Myocyte (in vitro differentiated cells): ENCODE results near the gene CHMP3. TPM values are rescaled to one million over a fixed set of nuclear protein-coding genes. Genes with fewer than 3 reads are reported as not detected.
A peak's percentile ranks its signal among the peaks of the same experiment; 100 is the strongest.
"Not testable (repeated sequence)": the region's sequence is repeated elsewhere in the genome, so short reads cannot be mapped to it uniquely, and the experiment has no call there.

Source experiments
- DNase-seq: peaks from one replicate; pipeline ENCODE4 v3.0.0-alpha.2; 2012; ENCODE audit warnings: low read depth
- total RNA-seq: library from RNA; depleted of rRNA; stranded (reverse); fragments of >200 nt; gene quantifications from 2 replicates; pipeline ENCODE4 v1.2.3, GENCODE V29; 2014

Gene CHMP3
- total RNA-seq, 1 donor from 2014 or later = 106 TPM

DNA sequence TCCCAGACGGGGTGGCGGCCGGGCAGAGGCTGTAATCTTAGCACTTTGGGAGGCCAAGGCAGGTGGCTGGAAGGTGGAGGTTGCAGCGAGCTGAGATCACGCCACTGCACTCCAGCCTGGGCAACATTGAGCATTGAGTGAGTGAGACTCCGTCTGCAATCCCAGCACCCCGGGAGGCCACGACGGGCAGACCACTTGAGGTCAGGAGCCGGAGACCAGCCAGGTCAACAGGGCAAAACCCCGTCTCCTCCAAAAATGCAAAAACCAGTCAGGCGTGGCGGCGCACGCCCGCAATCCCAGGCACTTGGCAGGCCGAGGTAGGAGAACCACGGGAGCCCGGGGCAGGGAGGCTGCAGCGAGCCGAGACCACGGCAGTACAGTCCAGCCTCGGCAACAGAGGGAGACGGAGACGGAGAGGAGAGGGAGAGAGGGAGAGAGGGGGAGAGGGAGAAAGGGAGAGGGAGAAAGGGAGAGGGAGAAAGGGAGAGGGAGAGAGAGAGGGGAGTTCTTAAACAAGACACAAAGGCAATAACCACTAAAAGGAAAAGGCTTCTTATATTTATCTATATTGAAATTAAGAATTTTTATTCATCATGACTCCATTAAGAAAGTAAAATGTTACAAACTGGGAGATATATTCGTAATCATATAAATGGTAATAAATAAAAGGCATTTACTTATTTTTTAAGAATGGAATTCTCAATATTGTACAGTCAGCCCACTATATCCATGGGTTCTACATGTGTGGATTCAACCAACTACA, 13.1 kb downstream of the CHMP3 start:
- not testable (repeated sequence) for DNase-seq

DNA sequence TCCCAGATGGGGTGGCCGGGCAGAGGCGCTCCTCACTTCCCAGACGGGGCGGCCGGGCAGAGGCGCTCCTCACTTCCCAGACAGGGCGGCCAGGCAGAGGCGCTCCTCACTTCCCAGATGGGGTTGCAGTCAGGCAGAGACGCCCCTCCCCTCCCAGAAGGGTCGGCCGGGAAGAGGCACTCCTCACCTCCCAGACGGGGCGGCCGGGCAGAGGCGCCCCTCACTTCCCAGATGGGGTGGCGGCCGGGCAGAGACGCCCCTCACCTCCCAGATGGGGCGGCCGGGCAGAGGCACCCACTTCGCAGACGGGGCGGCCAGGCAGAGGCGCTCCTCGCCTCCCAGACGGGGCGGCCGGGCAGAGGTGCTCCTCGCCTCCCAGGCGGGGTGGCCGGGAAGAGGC, 13.8 kb downstream of the CHMP3 start:
- DNase-seq = not testable (repeated sequence)

DNA sequence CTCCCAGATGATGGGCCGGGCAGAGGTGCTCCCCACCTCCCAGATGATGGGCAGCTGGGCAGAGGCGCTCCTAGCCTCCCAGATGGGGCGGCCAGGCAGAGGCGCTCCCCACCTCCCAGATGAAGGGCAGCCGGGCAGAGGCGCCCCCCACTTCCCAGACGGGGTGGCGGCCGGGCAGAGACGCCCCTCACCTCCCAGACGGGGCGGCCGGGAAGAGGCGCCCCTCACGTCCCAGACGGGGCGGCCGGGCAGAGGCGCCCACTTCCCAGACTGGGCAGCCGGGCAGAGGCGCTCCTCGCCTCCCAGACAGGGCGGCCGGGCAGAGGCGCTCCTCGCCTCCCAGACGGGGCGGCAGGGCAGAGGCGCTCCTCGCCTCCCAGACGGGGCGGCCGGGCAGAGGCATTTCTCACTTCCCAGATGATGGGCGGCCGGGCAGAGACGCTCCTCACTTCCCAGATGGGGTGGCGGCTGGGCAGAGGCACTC, 14.3 kb downstream of the CHMP3 start:
- DNase-seq = not testable (repeated sequence)

DNA sequence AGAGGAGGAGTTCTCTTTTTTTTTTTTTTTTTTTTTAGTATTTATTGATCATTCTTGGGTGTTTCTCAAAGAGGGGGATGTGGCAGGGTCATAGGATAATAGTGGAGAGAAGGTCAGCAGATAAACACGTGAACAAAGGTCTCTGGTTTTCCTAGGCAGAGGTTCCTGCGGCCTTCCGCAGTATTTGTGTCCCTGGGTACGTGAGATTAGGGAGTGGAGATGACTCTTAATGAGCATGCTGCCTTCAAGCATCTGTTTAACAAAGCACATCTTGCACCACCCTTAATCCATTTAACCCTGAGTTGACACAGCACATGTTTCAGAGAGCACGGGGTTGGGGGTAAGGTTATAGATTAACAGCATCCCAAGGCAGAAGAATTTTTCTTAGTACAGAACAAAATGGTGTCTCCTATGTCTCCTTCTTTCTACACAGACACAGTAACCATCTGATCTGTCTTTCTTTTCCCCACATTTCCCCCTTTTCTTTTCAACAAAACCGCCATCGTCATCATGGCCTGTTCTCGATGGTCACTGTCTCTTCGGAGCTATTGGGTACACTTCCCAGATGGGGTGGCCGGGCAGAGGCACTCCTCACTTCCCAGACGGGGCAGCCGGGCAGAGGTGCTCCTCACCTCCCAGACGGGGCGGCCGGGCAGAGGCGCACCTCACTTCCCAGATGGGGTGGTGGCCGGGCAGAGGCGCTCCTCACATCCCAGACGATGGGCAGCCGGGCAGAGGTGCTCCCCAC, 14.9 kb downstream of the CHMP3 start:
- not testable (repeated sequence) for DNase-seq

DNA sequence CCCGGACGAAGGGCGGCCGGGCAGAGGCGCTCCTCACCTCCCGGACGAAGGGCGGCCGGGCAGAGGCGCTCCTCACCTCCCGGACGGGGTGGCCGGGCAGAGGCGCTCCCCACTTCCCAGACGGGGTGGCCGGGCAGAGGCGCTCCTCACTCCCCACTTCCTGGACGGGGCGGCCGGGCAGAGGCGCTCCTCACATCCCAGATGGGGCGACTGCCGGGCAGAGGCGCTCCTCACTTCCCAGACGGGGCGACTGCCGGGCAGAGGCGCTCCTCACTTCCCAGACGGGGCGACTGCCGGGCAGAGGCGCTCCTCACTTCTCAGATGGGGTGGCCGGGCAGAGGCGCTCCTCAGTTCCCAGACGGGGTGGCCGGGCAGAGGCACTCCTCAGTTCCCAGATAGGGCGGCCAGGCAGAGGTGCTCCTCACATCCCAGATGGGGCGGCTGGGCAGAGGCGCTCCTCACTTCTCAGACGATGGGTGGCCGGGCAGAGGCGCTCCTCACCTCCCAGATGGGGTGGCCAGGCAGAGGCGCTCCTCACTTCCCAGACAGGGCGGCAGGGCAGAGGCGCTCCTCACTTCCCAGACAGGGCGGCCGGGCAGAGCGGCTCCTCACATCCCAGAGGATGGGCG, 17.8 kb downstream of the CHMP3 start:
- not testable (repeated sequence) for DNase-seq

DNA sequence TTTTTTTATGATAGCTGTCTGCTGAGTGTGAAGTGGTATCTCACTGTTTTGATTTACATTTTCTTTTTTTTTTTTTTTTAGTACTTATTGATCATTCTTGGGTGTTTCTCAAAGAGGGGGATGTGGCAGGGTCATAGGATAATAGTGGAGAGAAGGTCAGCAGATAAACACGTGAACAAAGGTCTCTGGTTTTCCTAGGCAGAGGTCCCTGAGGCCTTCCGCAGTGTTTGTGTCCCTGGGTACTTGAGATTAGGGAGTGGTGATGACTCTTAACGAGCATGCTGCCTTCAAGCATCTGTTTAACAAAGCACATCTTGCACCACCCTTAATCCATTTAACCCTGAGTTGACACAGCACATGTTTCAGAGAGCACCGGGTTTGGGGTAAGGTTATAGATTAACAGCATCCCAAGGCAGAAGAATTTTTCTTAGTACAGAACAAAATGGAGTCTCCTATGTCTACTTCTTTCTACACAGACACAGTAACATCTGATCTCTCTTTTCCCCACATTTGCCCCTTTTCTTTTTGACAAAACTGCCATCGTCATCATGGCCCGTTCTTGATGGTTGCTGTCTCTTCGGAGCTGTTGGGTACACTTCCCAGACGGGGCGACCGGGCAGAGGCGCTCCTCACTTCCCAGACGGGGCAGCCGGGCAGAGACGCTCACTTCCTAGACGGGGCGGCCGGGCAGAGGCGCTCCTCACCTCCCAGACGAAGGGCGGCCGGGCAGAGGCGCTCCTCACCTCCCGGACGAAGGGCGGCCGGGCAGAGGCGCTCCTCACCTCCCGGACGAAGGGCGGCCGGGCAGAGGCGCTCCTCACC, 18.8 kb downstream of the CHMP3 start:
- DNase-seq = not testable (repeated sequence)

DNA sequence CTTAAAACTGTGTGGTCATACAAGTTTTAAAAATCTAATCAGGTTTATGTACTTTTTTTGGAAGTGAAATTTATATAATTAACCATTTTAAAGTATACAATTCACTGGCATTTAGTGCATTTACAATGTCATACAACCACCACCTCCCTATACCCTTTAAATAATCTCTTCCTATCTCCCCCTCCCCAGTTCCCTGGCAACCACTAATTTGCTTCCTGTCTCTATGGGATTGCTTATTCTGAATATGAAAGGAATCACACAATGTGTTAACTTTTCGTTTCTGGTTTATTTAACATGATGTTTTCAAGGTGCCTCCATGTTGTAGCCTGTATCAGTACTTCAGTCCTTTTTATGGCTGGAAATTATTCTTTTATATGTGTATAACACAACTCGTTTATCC, 19.4 kb downstream of the CHMP3 start:
- no peak for DNase-seq

DNA sequence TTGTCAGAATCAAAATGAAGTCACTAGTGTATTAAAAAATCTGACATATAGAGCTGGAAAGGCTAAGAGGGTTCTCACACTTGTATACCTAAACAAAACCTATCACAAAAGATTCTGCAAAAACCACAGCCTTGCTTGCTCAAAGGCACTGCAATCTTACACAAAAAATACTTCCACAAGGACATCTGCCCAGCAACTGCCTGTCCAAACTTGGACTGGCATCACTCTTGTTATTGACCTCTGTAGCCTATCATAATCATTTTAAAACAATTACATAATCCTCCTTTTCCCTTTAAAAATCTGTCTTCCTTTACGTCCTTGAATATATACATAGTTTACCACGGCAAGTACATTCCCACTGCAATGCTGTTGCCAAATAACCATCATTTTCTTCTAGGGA, 19.9 kb downstream of the CHMP3 start:
- no peak for DNase-seq

DNA sequence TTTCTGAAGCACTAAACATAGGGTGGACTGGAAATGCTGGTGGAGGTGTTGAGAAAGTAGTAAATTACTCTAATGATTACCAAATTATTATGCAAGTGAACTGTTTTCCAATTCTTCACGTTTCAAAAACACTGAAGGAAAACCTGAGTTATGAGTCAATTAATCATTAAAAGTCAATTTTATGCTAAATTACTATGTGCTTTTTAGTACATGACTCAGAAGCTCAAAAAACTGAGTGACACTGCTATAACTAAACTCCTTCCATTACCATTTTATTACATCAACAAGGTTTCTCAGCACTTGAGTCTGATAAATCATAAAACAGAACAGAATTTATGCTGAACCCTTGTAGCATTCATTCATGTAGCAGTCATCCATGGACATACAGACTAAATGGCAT, 20.4 kb downstream of the CHMP3 start:
- no peak for DNase-seq

DNA sequence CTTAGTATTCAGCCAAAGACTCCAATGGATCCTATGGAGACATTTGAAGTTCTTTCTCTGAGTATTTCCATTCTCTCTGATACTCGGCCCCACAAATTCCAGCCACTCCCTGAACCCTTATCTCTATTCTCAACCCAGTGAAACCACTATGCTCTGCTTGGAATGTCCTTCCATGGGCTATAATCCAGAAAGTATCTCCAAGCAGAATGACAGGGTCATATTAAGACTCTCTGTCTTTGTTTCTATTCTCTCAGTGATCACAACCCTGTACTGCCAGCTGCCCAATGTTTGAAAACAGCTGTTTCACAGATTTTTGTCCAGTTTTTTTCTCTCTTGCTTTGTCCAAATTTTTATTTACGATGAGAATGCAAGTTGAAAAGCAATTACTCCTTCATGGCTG, 21.9 kb downstream of the CHMP3 start:
- DNase-seq = peak; percentile 75

DNA sequence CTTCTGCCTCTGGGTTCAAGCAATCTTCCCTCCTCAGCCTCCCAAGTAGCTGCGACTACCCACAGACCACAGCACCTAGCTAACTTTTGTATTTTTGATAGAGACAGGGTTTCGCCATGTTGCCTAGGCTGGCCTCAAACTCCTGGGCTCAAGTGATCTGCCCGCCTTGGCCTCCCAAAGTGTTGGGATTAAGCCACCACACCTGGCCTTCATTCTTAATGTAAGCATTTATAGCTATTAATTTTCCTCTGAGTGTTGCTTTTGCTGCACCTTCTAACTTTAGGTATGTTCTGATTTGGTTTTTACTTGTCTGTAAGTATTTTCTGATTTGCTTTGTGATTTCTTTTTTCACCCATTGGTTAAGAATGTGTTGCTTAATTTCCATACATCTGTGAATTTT, 29.7 kb downstream of the CHMP3 start:
- no peak for DNase-seq

DNA sequence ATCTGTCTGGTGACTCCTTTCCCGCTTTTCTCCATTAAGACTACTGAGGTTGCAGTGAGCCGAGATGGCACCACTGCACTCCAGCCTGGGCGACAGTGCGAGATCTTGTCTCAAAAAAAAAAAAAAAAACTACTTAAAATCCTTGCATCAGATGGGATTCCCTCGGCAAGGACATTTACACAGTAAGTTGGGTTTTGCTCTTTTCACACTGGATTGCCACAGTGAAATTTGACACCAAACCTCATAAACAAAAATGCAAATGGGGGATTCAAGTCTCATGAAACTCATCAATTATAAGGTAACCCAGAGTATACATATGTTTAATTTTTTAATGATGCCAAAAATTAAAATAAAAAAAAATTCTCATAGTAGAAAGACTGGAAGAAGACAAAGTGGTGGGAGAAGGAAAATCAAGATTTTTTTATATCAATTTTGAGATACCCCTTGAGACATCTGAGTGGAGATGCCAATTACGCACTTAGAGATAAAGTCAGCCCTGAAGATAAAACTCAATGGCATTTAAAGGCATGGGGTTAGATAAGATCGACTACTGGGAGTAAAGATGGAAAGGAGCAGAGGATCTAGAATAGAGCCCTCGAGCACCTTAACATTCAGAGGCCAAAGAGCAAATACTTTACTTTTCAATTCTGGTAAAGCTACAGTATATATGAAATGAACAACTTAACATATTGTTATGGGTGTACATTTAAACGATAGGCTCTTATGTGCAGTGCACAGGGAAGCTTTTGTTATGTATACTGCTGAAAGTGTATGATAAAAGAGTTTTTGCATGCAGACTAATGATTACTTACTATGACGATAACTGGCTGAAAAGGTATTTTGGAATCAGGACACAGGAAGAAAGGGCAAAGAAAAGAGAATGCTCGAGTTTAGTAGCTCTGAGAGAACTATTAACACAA, 37.6 kb downstream of the CHMP3 start:
- no peak for DNase-seq

DNA sequence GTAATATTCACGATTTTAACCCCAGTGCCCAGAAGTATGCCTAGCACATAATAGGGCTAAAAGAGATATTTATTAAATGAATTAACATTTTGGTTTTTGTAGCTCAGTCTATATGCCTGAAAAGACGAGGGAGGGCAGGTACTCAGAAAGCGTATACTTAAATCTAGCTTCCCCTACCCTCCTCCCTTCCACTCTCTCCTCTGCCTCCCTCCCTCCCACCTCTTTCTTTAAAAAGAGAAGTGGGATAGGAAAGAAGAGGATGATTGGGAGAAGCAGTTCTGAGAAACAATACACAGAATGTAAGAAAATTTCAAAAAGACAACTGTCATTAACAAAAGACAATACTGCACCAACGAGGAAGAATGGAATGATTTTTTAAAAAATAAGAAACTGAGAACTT, 39.8 kb downstream of the CHMP3 start:
- DNase-seq = no peak

DNA sequence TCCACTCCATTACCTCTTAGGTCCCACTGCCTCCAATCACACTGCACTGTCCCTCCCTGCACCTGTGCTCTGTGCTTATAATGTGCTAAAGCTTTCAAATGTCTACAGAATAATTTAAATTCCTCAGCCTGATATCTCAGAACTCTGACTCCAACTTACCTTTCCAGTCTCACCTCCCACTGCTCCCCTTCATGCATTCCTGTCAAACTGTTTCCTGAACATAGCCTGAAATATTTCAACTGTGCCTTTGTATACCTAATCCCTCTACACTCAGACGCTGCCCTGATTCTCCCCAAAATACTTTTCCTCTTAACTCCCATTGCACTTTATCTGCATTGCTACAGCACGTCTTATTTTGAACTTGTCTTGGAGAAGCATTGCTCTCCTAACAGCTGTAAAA, 40.5 kb downstream of the CHMP3 start:
- no peak for DNase-seq

DNA sequence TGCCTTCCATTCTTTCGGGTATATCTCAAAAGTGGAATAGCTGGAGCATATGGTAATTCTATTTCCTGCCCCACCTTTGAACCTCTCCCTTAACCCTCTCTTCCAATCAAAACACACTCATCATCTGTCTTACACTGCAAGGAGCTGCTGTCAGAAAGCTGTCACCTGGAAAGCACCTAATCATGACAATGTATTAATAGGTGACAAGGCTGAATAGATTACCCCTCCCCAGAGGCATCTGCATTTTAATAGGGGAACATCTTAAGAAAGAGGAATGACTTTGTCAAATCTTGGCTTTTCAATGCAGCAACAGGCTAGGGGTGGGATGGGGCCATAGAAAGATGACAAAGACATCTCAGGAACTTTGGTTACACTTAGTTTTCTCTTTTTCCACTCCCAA, 41.3 kb downstream of the CHMP3 start:
- DNase-seq = no peak

DNA sequence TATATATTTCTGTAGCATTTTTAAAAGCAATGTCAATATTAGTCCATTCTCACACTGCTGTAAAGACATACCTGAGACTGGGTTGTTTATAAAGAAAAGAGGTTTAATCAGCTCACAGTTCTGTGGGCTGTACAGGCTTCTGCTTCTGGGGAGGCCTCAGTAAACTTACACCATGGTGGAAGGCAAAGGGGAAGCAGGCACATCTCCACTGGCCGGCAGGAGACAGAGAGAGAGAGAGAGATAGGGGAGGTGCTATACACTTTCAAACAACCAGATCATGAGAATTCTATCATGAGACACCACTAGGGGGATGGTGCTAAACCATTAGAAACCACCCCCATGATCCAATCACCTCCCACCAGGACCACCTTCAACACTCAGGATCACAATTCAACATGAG, 43.1 kb downstream of the CHMP3 start:
- DNase-seq = no peak

DNA sequence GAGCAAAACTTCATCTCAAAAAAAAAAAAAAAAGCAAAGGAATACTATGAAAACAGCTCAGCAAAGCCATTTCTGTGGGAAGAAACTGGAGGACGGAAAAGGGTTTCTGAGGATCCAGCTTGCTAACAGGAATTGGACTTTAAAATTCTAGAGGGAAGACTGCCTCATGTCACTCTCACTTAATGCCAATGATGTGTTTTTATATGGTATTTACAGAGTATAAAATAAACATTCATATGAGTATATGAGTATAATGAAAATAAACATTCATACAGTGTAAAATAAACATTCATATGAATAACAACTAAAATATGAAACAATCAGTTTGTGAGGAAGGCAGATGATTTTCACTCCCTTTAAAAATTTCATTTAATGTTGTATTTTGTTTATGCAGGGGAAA, 43.9 kb downstream of the CHMP3 start:
- no peak for DNase-seq

DNA sequence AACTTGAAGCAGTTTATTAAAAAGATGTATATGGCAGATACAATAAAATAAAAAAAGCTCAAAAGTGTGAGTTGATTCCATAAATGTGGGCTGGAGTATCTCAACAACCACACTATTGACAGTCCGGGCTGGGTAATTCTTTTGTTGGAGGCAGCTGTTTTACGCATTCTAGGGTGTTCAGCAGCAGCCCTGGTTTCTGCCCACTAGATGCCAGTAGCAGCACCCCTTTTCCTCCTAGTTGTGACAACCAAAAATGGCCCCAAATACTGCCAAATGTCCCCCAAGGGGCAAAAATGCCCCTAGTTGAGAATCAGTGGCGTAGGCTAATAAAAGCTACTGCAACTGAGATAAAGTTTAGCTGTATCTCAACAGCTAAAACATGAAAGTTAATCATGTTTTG, 44.8 kb downstream of the CHMP3 start:
- DNase-seq = peak; percentile 62

DNA sequence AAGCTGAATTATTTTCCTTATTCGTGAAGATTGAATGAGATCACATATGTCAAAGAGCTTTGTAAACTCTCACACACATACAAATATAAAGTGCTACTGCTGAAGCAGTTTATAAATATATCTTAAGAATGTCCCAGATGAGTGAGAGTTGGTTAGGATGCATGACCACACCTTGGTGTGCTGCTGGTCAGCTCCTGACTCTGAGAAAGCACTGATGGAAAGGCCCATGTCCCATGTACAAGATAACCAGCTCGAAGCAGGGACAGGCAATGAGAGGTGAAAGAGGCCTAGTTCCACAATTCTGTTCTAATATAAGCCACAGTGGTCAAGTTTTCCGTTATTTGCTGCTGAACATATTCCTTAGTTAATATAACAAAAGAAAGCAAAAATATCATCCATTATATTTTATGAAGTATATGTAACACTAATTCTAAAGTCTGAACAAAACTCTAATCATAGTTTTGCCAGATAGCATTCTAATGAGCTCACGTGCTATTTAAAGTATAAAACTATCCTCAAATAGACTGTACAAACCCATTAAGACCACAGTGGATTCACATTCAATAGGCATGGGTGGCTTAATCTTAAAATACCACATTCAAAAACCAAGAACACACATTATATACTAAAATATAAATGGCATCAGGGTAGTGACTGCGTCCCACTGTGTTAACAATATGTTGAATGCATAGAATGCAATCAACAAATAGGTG, 49.1 kb downstream of the CHMP3 start:
- DNase-seq = peak; percentile 68

DNA sequence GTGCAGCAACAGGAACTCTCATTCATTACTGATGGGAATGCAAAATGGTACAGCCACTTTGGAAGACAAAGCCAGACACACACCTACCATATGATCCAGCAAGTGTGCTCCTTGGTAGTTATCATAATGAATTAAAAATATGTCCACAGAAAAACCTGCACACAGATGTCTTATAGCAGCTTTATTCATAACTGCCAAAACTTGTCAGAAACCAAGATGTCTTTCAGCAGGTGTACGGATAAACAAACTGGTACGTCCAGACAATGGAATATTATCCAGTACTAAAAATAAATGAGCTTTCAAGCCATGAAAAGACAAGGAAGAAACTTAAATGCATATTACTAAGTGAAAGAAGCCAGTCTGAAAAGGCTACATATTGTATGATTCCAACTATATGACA, 50.4 kb downstream of the CHMP3 start:
- peak; percentile 73 for DNase-seq
